Loucy (cell line): ENCODE results near the gene TSEN54.

ENCODE experiments used
- H2AFZ ChIP-seq: fragments of 200-600 bp; sonication (generic); 2 replicates; pipeline ENCODE4 v1.6.0; 2016; ENCODE audit warnings: antibody characterized with exemption, mild to moderate bottlenecking, low read length, moderate library complexity
- H3F3A ChIP-seq: fragments of 200-600 bp; 2 replicates; pipeline ENCODE4 v1.6.0; 2016; ENCODE audit warnings: antibody characterized with exemption, low read depth, mild to moderate bottlenecking
- H3K27me3 ChIP-seq: fragments of 200-600 bp; sonication (generic); 2 replicates; pipeline ENCODE4 v1.6.1; 2014; ENCODE audit warnings: low read length, mild to moderate bottlenecking; ENCODE audit not compliant: insufficient read depth, poor library complexity, severe bottlenecking
- H3K36me3 ChIP-seq: fragments of 200-600 bp; sonication (generic); 2 replicates; pipeline ENCODE4 v1.6.1; 2016; ENCODE audit warnings: low read length; ENCODE audit not compliant: insufficient read depth
- H3K4me1 ChIP-seq: fragments of 200-600 bp; sonication (generic); 2 replicates; pipeline ENCODE4 v1.5.1; 2014; ENCODE audit warnings: low read length, mild to moderate bottlenecking; ENCODE audit not compliant: insufficient read depth, poor library complexity, severe bottlenecking
- H3K4me2 ChIP-seq: fragments of 200-600 bp; sonication (generic); 2 replicates; pipeline ENCODE4 v1.6.0; 2014; ENCODE audit warnings: antibody characterized with exemption, low read length, low read depth, mild to moderate bottlenecking; ENCODE audit not compliant: poor library complexity, severe bottlenecking
- H3K4me3 ChIP-seq: fragments of 200-600 bp; sonication (generic); 2 replicates; pipeline ENCODE4 v1.5.1; 2014; ENCODE audit warnings: low read length, mild to moderate bottlenecking, mixed read lengths; ENCODE audit not compliant: poor library complexity, severe bottlenecking
- H3K79me2 ChIP-seq: fragments of 200-600 bp; sonication (generic); 2 replicates; pipeline ENCODE4 v1.6.1; 2014; ENCODE audit warnings: low read length; ENCODE audit not compliant: insufficient read depth
- H3K9ac ChIP-seq: fragments of 200-600 bp; sonication (generic); 2 replicates; pipeline ENCODE4 v1.6.0; 2014; ENCODE audit warnings: mild to moderate bottlenecking, low read depth, low read length, moderate library complexity; ENCODE audit not compliant: poor library complexity, severe bottlenecking
- H3K9me2 ChIP-seq: fragments of 200-600 bp; sonication (generic); replicated peaks from 2 replicates; pipeline ENCODE4 v1.6.1; 2016; ENCODE audit warnings: low read depth, low read length, mixed read lengths
- H3K9me3 ChIP-seq: fragments of 200-600 bp; sonication (generic); 2 replicates; pipeline ENCODE4 v1.6.1; 2014; ENCODE audit warnings: mild to moderate bottlenecking, antibody characterized with exemption, low read length, low read depth; ENCODE audit not compliant: insufficient read depth
- H4K20me1 ChIP-seq: fragments of 200-600 bp; sonication (generic); 2 replicates; pipeline ENCODE4 v1.6.0; 2014; ENCODE audit warnings: antibody characterized with exemption, low read length, mild to moderate bottlenecking; ENCODE audit not compliant: insufficient read depth, poor library complexity, severe bottlenecking
- EZH2phosphoT487 ChIP-seq: fragments of 200-600 bp; IDR thresholded peaks from 2 replicates; pipeline ENCODE4 v1.6.1; 2018; ENCODE audit warnings: antibody characterized with exemption, mild to moderate bottlenecking, moderate library complexity, borderline replicate concordance
- TF ChIP-seq, protein P1 (sequence below): fragments of 200-600 bp; sonication (generic); conservative IDR thresholded peaks from 2 replicates; pipeline ENCODE4 v1.5.1; 2014; ENCODE audit warnings: mild to moderate bottlenecking, antibody characterized with exemption, low read length

The TSEN54 gene

DNA sequence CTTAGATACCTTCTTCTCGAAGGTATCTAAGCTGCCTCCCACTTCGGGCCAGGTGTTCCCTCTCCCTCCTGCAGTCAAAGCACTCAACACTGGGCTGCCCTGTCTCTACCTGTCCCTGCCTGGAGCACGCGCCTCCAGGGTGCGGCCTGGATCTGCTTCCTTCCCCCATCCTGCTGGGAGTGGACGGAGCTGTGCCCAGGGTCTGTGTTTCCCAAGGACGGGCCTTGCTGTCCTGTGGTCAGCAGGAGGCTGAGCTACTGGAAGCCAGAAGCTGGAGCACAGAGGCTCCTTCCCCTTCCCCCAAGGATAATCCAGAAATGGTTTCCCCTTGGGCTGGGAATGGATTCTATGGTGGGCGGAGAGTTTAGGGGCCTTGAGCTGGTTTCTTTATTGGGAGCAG, 25.9 kb downstream of the TSEN54 start:
- no peaks in the 10 kb centered on the region for H3K36me3 ChIP-seq
- H3K79me2 ChIP-seq = no peaks in the 10 kb centered on the region
- no peaks in the 10 kb centered on the region for H4K20me1 ChIP-seq
- TF ChIP-seq, protein P1, sequence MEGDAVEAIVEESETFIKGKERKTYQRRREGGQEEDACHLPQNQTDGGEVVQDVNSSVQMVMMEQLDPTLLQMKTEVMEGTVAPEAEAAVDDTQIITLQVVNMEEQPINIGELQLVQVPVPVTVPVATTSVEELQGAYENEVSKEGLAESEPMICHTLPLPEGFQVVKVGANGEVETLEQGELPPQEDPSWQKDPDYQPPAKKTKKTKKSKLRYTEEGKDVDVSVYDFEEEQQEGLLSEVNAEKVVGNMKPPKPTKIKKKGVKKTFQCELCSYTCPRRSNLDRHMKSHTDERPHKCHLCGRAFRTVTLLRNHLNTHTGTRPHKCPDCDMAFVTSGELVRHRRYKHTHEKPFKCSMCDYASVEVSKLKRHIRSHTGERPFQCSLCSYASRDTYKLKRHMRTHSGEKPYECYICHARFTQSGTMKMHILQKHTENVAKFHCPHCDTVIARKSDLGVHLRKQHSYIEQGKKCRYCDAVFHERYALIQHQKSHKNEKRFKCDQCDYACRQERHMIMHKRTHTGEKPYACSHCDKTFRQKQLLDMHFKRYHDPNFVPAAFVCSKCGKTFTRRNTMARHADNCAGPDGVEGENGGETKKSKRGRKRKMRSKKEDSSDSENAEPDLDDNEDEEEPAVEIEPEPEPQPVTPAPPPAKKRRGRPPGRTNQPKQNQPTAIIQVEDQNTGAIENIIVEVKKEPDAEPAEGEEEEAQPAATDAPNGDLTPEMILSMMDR = no peak
- no peak for TF ChIP-seq EZH2phosphoT487
- H2AFZ ChIP-seq = no peak overlapping the region
- H3K4me3 ChIP-seq = no peak overlapping the region
- H3K9me2 ChIP-seq = no peaks in the 10 kb centered on the region
- no peak overlapping the region for H3K9ac ChIP-seq
- H3K27me3 ChIP-seq = no peaks in the 10 kb centered on the region
- no peak overlapping the region for H3K4me2 ChIP-seq
- H3F3A ChIP-seq = no peaks in the 10 kb centered on the region
- no peaks in the 10 kb centered on the region for H3K4me1 ChIP-seq
- no peaks in the 10 kb centered on the region for H3K9me3 ChIP-seq

DNA sequence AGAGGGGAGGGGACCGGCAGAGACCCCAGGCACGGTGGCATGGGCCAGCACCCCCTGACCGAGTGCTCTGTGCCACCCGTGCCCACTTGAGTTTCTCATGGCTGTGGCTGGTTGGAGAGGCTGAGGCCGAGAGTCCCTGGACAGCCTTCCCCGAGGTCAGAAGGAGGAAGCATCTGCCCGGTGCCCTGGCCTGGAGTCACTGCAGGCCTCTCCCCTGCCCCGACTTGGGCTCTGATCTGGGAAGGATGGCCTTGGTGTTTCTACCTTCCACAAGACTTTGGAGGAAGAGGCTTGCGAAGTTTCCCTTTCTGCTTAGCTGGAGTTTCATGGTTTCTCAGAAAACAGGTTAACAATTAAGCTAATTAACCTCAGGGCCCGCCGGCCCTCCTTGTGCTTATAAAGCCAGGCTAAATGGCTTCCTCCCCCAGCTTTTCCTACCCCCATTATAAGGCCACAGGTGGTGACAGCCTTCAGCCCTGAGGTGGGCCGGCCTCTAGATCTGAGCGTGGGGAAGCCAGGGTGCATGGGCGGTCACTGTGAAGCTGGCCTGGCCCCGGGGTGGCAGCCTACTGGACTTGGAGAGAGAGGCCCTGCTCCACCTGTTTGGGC, 26.5 kb downstream of the TSEN54 start:
- no peak for TF ChIP-seq EZH2phosphoT487
- TF ChIP-seq, protein P1 = no peak
- Histone ChIP-seq H4K20me1 (no peaks in the 10 kb centered on the region), H3K36me3 (no peaks in the 10 kb centered on the region), H3K4me2 (no peak overlapping the region), H3F3A (no peaks in the 10 kb centered on the region), H2AFZ (no peak overlapping the region), H3K9me3 (no peaks in the 10 kb centered on the region), H3K4me1 (no peaks in the 10 kb centered on the region), H3K9me2 (no peaks in the 10 kb centered on the region), H3K4me3 (no peak overlapping the region), H3K9ac (no peak overlapping the region), H3K27me3 (no peaks in the 10 kb centered on the region), H3K79me2 (no peaks in the 10 kb centered on the region)

DNA sequence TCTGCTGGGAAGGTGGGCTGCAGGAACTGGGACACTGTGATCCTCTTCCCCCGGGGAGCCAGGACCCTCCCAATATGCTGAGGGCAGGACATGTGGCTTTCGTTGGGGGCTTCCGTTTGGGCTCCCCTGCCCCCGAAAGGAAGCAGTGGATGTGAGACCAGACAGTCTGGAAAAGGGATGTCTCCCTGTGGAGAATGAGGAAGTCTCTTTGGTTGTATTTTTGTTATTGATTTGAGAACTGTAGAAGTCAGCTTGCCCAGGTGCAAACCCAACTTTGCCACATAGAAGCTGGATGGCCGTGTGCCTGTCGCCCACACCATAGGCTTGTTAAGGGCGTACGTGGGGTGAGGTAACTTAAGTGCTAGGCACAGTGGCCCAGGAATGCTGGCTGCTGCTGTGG, 27.9 kb downstream of the TSEN54 start:
- TF ChIP-seq, protein P1 = no peak
- TF ChIP-seq EZH2phosphoT487 = no peak
- H3K9me2 ChIP-seq = no peaks in the 10 kb centered on the region
- H3F3A ChIP-seq = no peaks in the 10 kb centered on the region
- no peak overlapping the region for H3K9ac ChIP-seq
- no peaks in the 10 kb centered on the region for H3K36me3 ChIP-seq
- H3K9me3 ChIP-seq = no peaks in the 10 kb centered on the region
- no peak overlapping the region for H3K4me2 ChIP-seq
- no peak overlapping the region for H2AFZ ChIP-seq
- no peaks in the 10 kb centered on the region for H3K79me2 ChIP-seq
- no peaks in the 10 kb centered on the region for H3K4me1 ChIP-seq
- H3K27me3 ChIP-seq = no peaks in the 10 kb centered on the region
- no peaks in the 10 kb centered on the region for H4K20me1 ChIP-seq
- no peak overlapping the region for H3K4me3 ChIP-seq
